ENCODE measurements around the gene ADGRF3. TPM values are rescaled to one million over a fixed set of nuclear protein-coding genes. Genes with fewer than 3 reads are reported as not detected.
"Not testable (repeated sequence)": the region's sequence is repeated elsewhere in the genome, so short reads cannot be mapped to it uniquely, and the experiment has no call there.

Gene ADGRF3
- total RNA-seq, 1 donor from 2014 or later, result 4.9 TPM

GRCh38 chr2:26283606-26284005, 63.0 kb downstream of the ADGRF3 start:
- intact Hi-C loops (cut with micrococcal nuclease), result no loop called here

GRCh38 chr2:26281226-26281625, 65.4 kb downstream of the ADGRF3 start:
- intact Hi-C loops (cut with micrococcal nuclease), result no loop called here

GRCh38 chr2:26279886-26280285, 66.7 kb downstream of the ADGRF3 start:
- intact Hi-C loops (cut with micrococcal nuclease), result no loop called here

- intact Hi-C loops (cut with micrococcal nuclease), result no loop called here
Observed at GRCh38 chr2:26276484-26277227, 69.9 kb downstream of the ADGRF3 start.

GRCh38 chr2:26274058-26274613, 72.5 kb downstream of the ADGRF3 start:
- intact Hi-C loops (cut with micrococcal nuclease), result no loop called here

GRCh38 chr2:26273501-26273900, 73.1 kb downstream of the ADGRF3 start:
- intact Hi-C loops (cut with micrococcal nuclease), result no loop called here

GRCh38 chr2:26270373-26270772, 76.2 kb downstream of the ADGRF3 start:
- intact Hi-C loops (cut with micrococcal nuclease), result no loop called here

GRCh38 chr2:26269571-26270158, 76.9 kb downstream of the ADGRF3 start:
- intact Hi-C loops (cut with micrococcal nuclease), result no loop called here

- intact Hi-C loops (cut with micrococcal nuclease), result not testable (repeated sequence)
Observed at GRCh38 chr2:26268670-26269385, 77.8 kb downstream of the ADGRF3 start.

GRCh38 chr2:26268213-26268612, 78.4 kb downstream of the ADGRF3 start:
- intact Hi-C loops (cut with micrococcal nuclease), result no loop called here

- intact Hi-C loops (cut with micrococcal nuclease), result not testable (repeated sequence)
Observed at GRCh38 chr2:26258836-26259235, 87.8 kb downstream of the ADGRF3 start.

Other genes with a start within 250 kb of the ADGRF3 start
- gene GAREM2, start 173.7 kb downstream of the ADGRF3 start, total RNA-seq, result 4.1 and 5.3 TPM in 2 replicates
- 117 and 119 TPM in 2 replicates for gene HADHA, start 102.2 kb downstream of the ADGRF3 start, total RNA-seq
- gene HADHB, start 101.8 kb downstream of the ADGRF3 start, total RNA-seq, result 56.9 and 67.7 TPM in 2 replicates
- gene SELENOI, start 646 bp downstream of the ADGRF3 start, total RNA-seq, result 37.1 and 38.5 TPM in 2 replicates
- gene DRC1, start 55.1 kb upstream of the ADGRF3 start, total RNA-seq, result not detected in 2 replicates
- 12.1 TPM in 2 replicates for gene OTOF, start 131.3 kb upstream of the ADGRF3 start, total RNA-seq